Breast epithelium (tissue), 3 donors: Measurements from ENCODE around the gene PDCD1LG2.

Source experiments
- POLR2AphosphoS5 ChIP-seq, 3 donors: sonication (generic); formaldehyde crosslinking; IDR thresholded peaks; one replicate each; pipeline ENCODE4 v1.6.1; 2017; ENCODE audit warnings: antibody characterized with exemption in 3 of 3
- TF ChIP-seq, protein P1 (sequence below), 3 donors: fragments of 450-650 bp; IDR thresholded peaks; one replicate each; pipeline ENCODE4 v1.5.1; 2016 to 2017; ENCODE audit warnings: antibody characterized with exemption in 3 of 3, mild to moderate bottlenecking in 3 of 3, moderate library complexity in 3 of 3

GRCh38 chr9:5510989-5511388 lies 658 bp downstream of the PDCD1LG2 start:
- TF ChIP-seq POLR2AphosphoS5 (IDR thresholded peaks at IDR 0.05): no peak
- TF ChIP-seq, protein P1, sequence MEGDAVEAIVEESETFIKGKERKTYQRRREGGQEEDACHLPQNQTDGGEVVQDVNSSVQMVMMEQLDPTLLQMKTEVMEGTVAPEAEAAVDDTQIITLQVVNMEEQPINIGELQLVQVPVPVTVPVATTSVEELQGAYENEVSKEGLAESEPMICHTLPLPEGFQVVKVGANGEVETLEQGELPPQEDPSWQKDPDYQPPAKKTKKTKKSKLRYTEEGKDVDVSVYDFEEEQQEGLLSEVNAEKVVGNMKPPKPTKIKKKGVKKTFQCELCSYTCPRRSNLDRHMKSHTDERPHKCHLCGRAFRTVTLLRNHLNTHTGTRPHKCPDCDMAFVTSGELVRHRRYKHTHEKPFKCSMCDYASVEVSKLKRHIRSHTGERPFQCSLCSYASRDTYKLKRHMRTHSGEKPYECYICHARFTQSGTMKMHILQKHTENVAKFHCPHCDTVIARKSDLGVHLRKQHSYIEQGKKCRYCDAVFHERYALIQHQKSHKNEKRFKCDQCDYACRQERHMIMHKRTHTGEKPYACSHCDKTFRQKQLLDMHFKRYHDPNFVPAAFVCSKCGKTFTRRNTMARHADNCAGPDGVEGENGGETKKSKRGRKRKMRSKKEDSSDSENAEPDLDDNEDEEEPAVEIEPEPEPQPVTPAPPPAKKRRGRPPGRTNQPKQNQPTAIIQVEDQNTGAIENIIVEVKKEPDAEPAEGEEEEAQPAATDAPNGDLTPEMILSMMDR (IDR thresholded peaks at IDR 0.05): no peak
